Stimulated activated CD4-positive, alpha-beta T cell treated with anti-CD3 and anti-CD28 coated beads, Interleukin-15, amount 100 ng/mL, for 48 hours (primary cell): ENCODE data around the gene NUP50.
"Not testable (repeated sequence)": the region's sequence is repeated elsewhere in the genome, so short reads cannot be mapped to it uniquely, and the experiment has no call there.

ENCODE experiments used
- DNase-seq, 2 donors: peaks; one replicate each; pipeline ENCODE4 v3.0.0-alpha.2; 2020; ENCODE audit warnings: low read depth in 2 of 2

NUP50 gene

GRCh38 chr22:45159652-45160462, 3.9 kb upstream of the NUP50 start:
- DNase-seq: no peak

GRCh38 chr22:45162531-45162930, 1.2 kb upstream of the NUP50 start:
- no peak for DNase-seq

GRCh38 chr22:45163099-45163450, 650 bp upstream of the NUP50 start:
- DNase-seq: no peak

- DNase-seq: no peak
Measured at GRCh38 chr22:45164270-45165088, 754 bp downstream of the NUP50 start.

- DNase-seq: no peak
Measured at GRCh38 chr22:45166932-45167331, 3.2 kb downstream of the NUP50 start.

GRCh38 chr22:45169591-45170466, 6.1 kb downstream of the NUP50 start:
- peak in 1 of 2 donors; percentile 25 for DNase-seq

GRCh38 chr22:45171830-45172229, 8.1 kb downstream of the NUP50 start:
- DNase-seq: no peak

- DNase-seq: no peak
Measured at GRCh38 chr22:45172881-45173585, 9.3 kb downstream of the NUP50 start.

- no peak for DNase-seq
Measured at GRCh38 chr22:45179276-45180049, 15.7 kb downstream of the NUP50 start.

- DNase-seq: no peak
Measured at GRCh38 chr22:45180146-45180679, 16.5 kb downstream of the NUP50 start.

- no peak for DNase-seq
Measured at GRCh38 chr22:45181240-45181639, 17.5 kb downstream of the NUP50 start.

GRCh38 chr22:45181766-45182165, 18.0 kb downstream of the NUP50 start:
- DNase-seq: no peak

- no peak for DNase-seq
Measured at GRCh38 chr22:45183974-45184373, 20.2 kb downstream of the NUP50 start.

- no peak for DNase-seq
Measured at GRCh38 chr22:45185718-45186514, 22.2 kb downstream of the NUP50 start.

GRCh38 chr22:45187891-45188290, 24.2 kb downstream of the NUP50 start:
- no peak for DNase-seq

- DNase-seq: no peak
Measured at GRCh38 chr22:45188779-45189178, 25.1 kb downstream of the NUP50 start.

- no peak for DNase-seq
Measured at GRCh38 chr22:45190202-45190872, 26.6 kb downstream of the NUP50 start.

- DNase-seq: not testable (repeated sequence)
Measured at GRCh38 chr22:45191746-45192145, 28.0 kb downstream of the NUP50 start.

- DNase-seq: no peak
Measured at GRCh38 chr22:45192701-45193187, 29.0 kb downstream of the NUP50 start.
